Esophagus muscularis mucosa (tissue), 4 donors: ENCODE data around the gene DCLRE1B. TPM values are rescaled to one million over a fixed set of nuclear protein-coding genes. Genes with fewer than 3 reads are reported as not detected.

Source experiments
- DNase-seq: peaks from one replicate; pipeline ENCODE4 v3.0.0-alpha.2; 2017; ENCODE audit errors: extremely low spot score
- H3K27ac ChIP-seq, 4 donors: fragments of 200-600 bp; sonication (generic); replicated peaks in 1 of 4; 1 replicate in 3 of 4; 2 replicates in 1 of 4; pipeline ENCODE4 v1.5.1; 2016 to 2019; ENCODE audit warnings: mild to moderate bottlenecking in 1 of 4
- H3K27me3 ChIP-seq, 4 donors: fragments of 200-600 bp; sonication (generic); one replicate each; pipeline versions ENCODE4 v1.5.1 to v1.6.0; 2016 to 2019
- H3K36me3 ChIP-seq, 4 donors: fragments of 200-600 bp; sonication (generic); one replicate each; pipeline ENCODE4 v1.5.1; 2016 to 2019
- H3K4me1 ChIP-seq, 4 donors: fragments of 200-600 bp; sonication (generic); one replicate each; pipeline ENCODE4 v1.5.1; 2016 to 2019
- H3K4me3 ChIP-seq, 4 donors: fragments of 200-600 bp; sonication (generic); 1 replicate in 2 of 4; 2 replicates in 2 of 4; pipeline ENCODE4 v1.5.1; 2016 to 2019; ENCODE audit warnings: mild to moderate bottlenecking in 4 of 4, moderate library complexity in 1 of 4
- H3K9me3 ChIP-seq, 4 donors: fragments of 200-600 bp; sonication (generic); 1 replicate in 3 of 4; 2 replicates in 1 of 4; pipeline ENCODE4 v1.5.1; 2016 to 2019
- CTCF ChIP-seq, 3 experiments: fragments of 200-600 bp in 2 of 3; fragments of 450-650 bp in 1 of 3; sonication (generic) in 2 of 3; IDR thresholded peaks; one replicate each; pipeline ENCODE4 v1.5.1; 2017 to 2019; ENCODE audit warnings: antibody characterized with exemption in 3 of 3, mild to moderate bottlenecking in 2 of 3, moderate library complexity in 1 of 3
- EP300 ChIP-seq: sonication (generic); formaldehyde crosslinking; IDR thresholded peaks from one replicate; pipeline ENCODE4 v1.6.1; 2017; ENCODE audit warnings: antibody characterized with exemption
- POLR2A ChIP-seq: fragments of 450-650 bp; IDR thresholded peaks from one replicate; pipeline ENCODE4 v1.6.1; 2017; ENCODE audit warnings: antibody characterized with exemption, moderate library complexity, mild to moderate bottlenecking, low read depth
- POLR2AphosphoS5 ChIP-seq, 2 donors: sonication (generic); formaldehyde crosslinking; IDR thresholded peaks; one replicate each; pipeline ENCODE4 v1.6.1; 2017; ENCODE audit warnings: antibody characterized with exemption in 2 of 2
- WGBS: methylation state at CpG from one replicate; pipeline ENCODE4 v1.1.5; 2018; 5-methylcytosine and 5-hydroxymethylcytosine counted together
- intact Hi-C: fragments of 100-400 bp; cut with DNase I; formaldehyde crosslinking; loops from one replicate; pipeline ENCODE4 v1.15.1; 2023
- total RNA-seq, 4 donors: library from RNA; depleted of rRNA; stranded (reverse); fragments of >200 nt; gene quantifications; one replicate each; pipeline versions ENCODE4 v1.1.0 to v1.2.1, GENCODE V29; 2016

Gene DCLRE1B
- total RNA-seq, 4 donors from 2014 or later: 4.2 to 8.8 (median 5.5) TPM

- Histone ChIP-seq H3K9me3 (no peaks in the 10 kb centered on the region), H3K27me3 (no peaks in the 10 kb centered on the region), H3K36me3 (no peaks in the 10 kb centered on the region), H3K4me3 (no peak overlapping the region), H3K27ac (no peak overlapping the region), H3K4me1 (no peaks in the 10 kb centered on the region)
- 77% methylated on average over 3 of the region's 3 CpGs for WGBS
- DNase-seq: no peak
- no peak for TF ChIP-seq POLR2AphosphoS5 (IDR thresholded peaks at IDR 0.05)
- no peak for TF ChIP-seq CTCF (IDR thresholded peaks at IDR 0.05)
- no peak for TF ChIP-seq EP300
- no peak for TF ChIP-seq POLR2A
- intact Hi-C loops: no loop called here
Observed at GRCh38 chr1:113858418-113858817, 46.7 kb upstream of the DCLRE1B start.

GRCh38 chr1:113858982-113859381 is 46.1 kb upstream of the DCLRE1B start:
- intact Hi-C loops: no loop called here
- no peaks in the 10 kb centered on the region for H3K36me3 ChIP-seq
- H3K27ac ChIP-seq: no peak overlapping the region
- H3K27me3 ChIP-seq: no peaks in the 10 kb centered on the region
- 88% methylated on average over 1 of the region's 1 CpG for WGBS
- H3K4me3 ChIP-seq: no peak overlapping the region
- no peak for TF ChIP-seq EP300
- TF ChIP-seq POLR2AphosphoS5 (IDR thresholded peaks at IDR 0.05): no peak
- DNase-seq: no peak
- no peaks in the 10 kb centered on the region for H3K4me1 ChIP-seq
- H3K9me3 ChIP-seq: no peaks in the 10 kb centered on the region

GRCh38 chr1:113859478-113860175 is 45.5 kb upstream of the DCLRE1B start:
- Histone ChIP-seq H3K4me3 (no peak overlapping the region), H3K27me3 (no peaks in the 10 kb centered on the region), H3K27ac (no peak overlapping the region), H3K9me3 (no peaks in the 10 kb centered on the region), H3K4me1 (no peaks in the 10 kb centered on the region), H3K36me3 (no peaks in the 10 kb centered on the region)
- intact Hi-C loops: no loop called here
- 64% methylated on average over 3 of the region's 3 CpGs for WGBS
- no peak for DNase-seq
- TF ChIP-seq POLR2AphosphoS5 (IDR thresholded peaks at IDR 0.05) (no peak), EP300 (no peak), CTCF (IDR thresholded peaks at IDR 0.05) (no peak), POLR2A (no peak)

GRCh38 chr1:113860891-113861290 is 44.2 kb upstream of the DCLRE1B start:
- intact Hi-C loops: no loop called here
- H3K27me3 ChIP-seq: no peaks in the 10 kb centered on the region
- no peak for DNase-seq
- TF ChIP-seq POLR2A (no peak), POLR2AphosphoS5 (IDR thresholded peaks at IDR 0.05) (no peak), EP300 (no peak), CTCF (IDR thresholded peaks at IDR 0.05) (no peak)
- H3K9me3 ChIP-seq: no peaks in the 10 kb centered on the region
- no peaks in the 10 kb centered on the region for H3K4me1 ChIP-seq
- H3K36me3 ChIP-seq: no peaks in the 10 kb centered on the region
- no peak overlapping the region for H3K4me3 ChIP-seq
- H3K27ac ChIP-seq: no peak overlapping the region
- 61% methylated on average over 3 of the region's 3 CpGs for WGBS

- intact Hi-C loops: no loop called here
Observed at GRCh38 chr1:113861641-113862040, 43.5 kb upstream of the DCLRE1B start.

More at GRCh38 chr1:113861641-113862040, 43.5 kb upstream of the DCLRE1B start:
- Histone ChIP-seq H3K27me3 (no peaks in the 10 kb centered on the region), H3K4me3 (no peak overlapping the region), H3K36me3 (no peaks in the 10 kb centered on the region), H3K4me1 (no peaks in the 10 kb centered on the region), H3K27ac (no peak overlapping the region), H3K9me3 (no peaks in the 10 kb centered on the region)
- no peak for TF ChIP-seq POLR2A
- TF ChIP-seq POLR2AphosphoS5 (IDR thresholded peaks at IDR 0.05): no peak
- no peak for TF ChIP-seq CTCF (IDR thresholded peaks at IDR 0.05)
- no peak for TF ChIP-seq EP300
- WGBS: 93% methylated on average over 5 of the region's 5 CpGs
- DNase-seq: no peak
